Measurements from ENCODE around the gene BDKRB2.
A peak's percentile ranks its signal among the peaks of the same experiment; 100 is the strongest.

The BDKRB2 gene

GRCh38 chr14:96201157-96201556 is 3.5 kb upstream of the BDKRB2 start:
- no peaks in the 10 kb centered on the region for H3K36me3 ChIP-seq (ENCODE audit: control insufficient read depth in 2 of 2, insufficient read depth in 2 of 2, low read length in 2 of 2)
- no peaks in the 10 kb centered on the region for H3K27me3 ChIP-seq (ENCODE audit: control insufficient read depth in 2 of 2, insufficient read depth in 2 of 2, low read length in 2 of 2)
- H3K4me1 ChIP-seq (ENCODE audit: control insufficient read depth in 2 of 2, insufficient read depth in 2 of 2, low read length in 2 of 2) = peaks cover 16 to 23% of the 10 kb centered on the region in 2 donors
- H3K9me3 ChIP-seq (ENCODE audit: control insufficient read depth in 2 of 2, low read length in 2 of 2) = no peaks in the 10 kb centered on the region
- H3K4me3 ChIP-seq (ENCODE audit: low read length in 2 of 2) = no peak overlapping the region
- no peak overlapping the region for H3K27ac ChIP-seq (ENCODE audit: low read depth in 2 of 2, low read length in 2 of 2)
- no peak overlapping the region for H3K9ac ChIP-seq (ENCODE audit: low read depth in 1 of 2, low read length in 2 of 2)

DNA sequence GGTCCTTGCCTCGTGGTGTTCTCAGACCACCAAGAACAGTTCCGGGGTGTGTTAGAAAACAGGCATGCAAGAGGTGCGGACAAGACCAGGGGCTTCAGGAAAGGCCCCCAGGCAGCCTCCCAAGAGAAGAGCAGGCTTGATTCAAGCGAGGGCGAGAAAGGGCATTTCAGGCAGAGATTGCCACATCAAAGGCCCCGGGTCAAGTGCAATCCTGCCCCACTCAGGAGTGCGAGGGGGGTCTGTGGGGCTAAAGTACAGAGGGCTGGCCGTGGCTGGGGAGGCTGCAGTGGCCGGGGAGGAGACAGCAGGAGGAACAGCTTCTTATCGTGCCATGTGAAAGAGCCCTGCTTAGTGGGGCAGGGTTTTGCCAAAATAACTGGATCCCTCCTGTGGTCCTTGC is 2.7 kb upstream of the BDKRB2 start:
- no peak overlapping the region for H3K9ac ChIP-seq (ENCODE audit: low read depth in 1 of 2, low read length in 2 of 2)
- no peaks in the 10 kb centered on the region for H3K36me3 ChIP-seq (ENCODE audit: control insufficient read depth in 2 of 2, insufficient read depth in 2 of 2, low read length in 2 of 2)
- no peaks in the 10 kb centered on the region for H3K9me3 ChIP-seq (ENCODE audit: control insufficient read depth in 2 of 2, low read length in 2 of 2)
- no peak overlapping the region for H3K4me3 ChIP-seq (ENCODE audit: low read length in 2 of 2)
- no peaks in the 10 kb centered on the region for H3K27me3 ChIP-seq (ENCODE audit: control insufficient read depth in 2 of 2, insufficient read depth in 2 of 2, low read length in 2 of 2)
- peaks cover 22 to 30% of the 10 kb centered on the region in 2 donors for H3K4me1 ChIP-seq (ENCODE audit: control insufficient read depth in 2 of 2, insufficient read depth in 2 of 2, low read length in 2 of 2)
- H3K27ac ChIP-seq (ENCODE audit: low read depth in 2 of 2, low read length in 2 of 2) = no peak overlapping the region

GRCh38 chr14:96202441-96203094 is 2.1 kb upstream of the BDKRB2 start:
- Histone ChIP-seq H3K27me3 (ENCODE audit: control insufficient read depth in 2 of 2, insufficient read depth in 2 of 2, low read length in 2 of 2) (no peaks in the 10 kb centered on the region), H3K27ac (ENCODE audit: low read depth in 2 of 2, low read length in 2 of 2) (no peak overlapping the region), H3K4me3 (ENCODE audit: low read length in 2 of 2) (no peak overlapping the region), H3K36me3 (ENCODE audit: control insufficient read depth in 2 of 2, insufficient read depth in 2 of 2, low read length in 2 of 2) (no peaks in the 10 kb centered on the region), H3K9ac (ENCODE audit: low read depth in 1 of 2, low read length in 2 of 2) (no peak overlapping the region), H3K4me1 (ENCODE audit: control insufficient read depth in 2 of 2, insufficient read depth in 2 of 2, low read length in 2 of 2) (peaks cover 22 to 30% of the 10 kb centered on the region in 2 donors), H3K9me3 (ENCODE audit: control insufficient read depth in 2 of 2, low read length in 2 of 2) (no peaks in the 10 kb centered on the region)

DNA sequence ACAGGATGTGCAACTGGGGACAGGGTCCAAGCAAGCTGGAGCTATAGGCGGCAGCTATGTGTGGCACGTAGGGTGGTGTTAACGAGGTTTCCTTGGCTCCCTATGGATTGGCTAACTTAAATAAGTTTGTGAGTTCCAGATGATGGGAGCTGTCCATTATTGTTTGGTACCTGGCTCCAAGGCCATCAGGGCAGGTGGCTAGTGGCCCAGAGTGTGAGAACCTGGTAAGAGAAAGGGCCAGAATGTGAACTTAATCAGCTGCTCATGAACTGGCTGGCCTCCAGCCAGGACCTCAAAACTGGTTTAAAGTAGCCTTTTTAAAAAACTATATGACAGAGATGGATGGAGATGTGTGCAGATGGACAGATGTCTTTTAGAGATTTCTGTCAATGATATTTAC is 1.5 kb upstream of the BDKRB2 start:
- Histone ChIP-seq H3K27me3 (ENCODE audit: control insufficient read depth in 2 of 2, insufficient read depth in 2 of 2, low read length in 2 of 2) (no peaks in the 10 kb centered on the region), H3K9ac (ENCODE audit: low read depth in 1 of 2, low read length in 2 of 2) (no peak overlapping the region), H3K4me3 (ENCODE audit: low read length in 2 of 2) (no peak overlapping the region), H3K4me1 (ENCODE audit: control insufficient read depth in 2 of 2, insufficient read depth in 2 of 2, low read length in 2 of 2) (peaks cover 20 to 30% of the 10 kb centered on the region in 2 donors), H3K27ac (ENCODE audit: low read depth in 2 of 2, low read length in 2 of 2) (no peak overlapping the region), H3K36me3 (ENCODE audit: control insufficient read depth in 2 of 2, insufficient read depth in 2 of 2, low read length in 2 of 2) (no peaks in the 10 kb centered on the region), H3K9me3 (ENCODE audit: control insufficient read depth in 2 of 2, low read length in 2 of 2) (no peaks in the 10 kb centered on the region)

- peak overlapping the region; percentile 89 to 91 for H3K9ac ChIP-seq (ENCODE audit: low read depth in 1 of 2, low read length in 2 of 2)
- H3K27ac ChIP-seq (ENCODE audit: low read depth in 2 of 2, low read length in 2 of 2) = peak overlapping the region; percentile 85 to 86
- H3K4me1 ChIP-seq (ENCODE audit: control insufficient read depth in 2 of 2, insufficient read depth in 2 of 2, low read length in 2 of 2) = peaks cover 19 to 28% of the 10 kb centered on the region in 2 donors
- H3K4me3 ChIP-seq (ENCODE audit: low read length in 2 of 2) = peak overlapping the region in 1 of 2 donors; percentile 81
- no peaks in the 10 kb centered on the region for H3K27me3 ChIP-seq (ENCODE audit: control insufficient read depth in 2 of 2, insufficient read depth in 2 of 2, low read length in 2 of 2)
- H3K36me3 ChIP-seq (ENCODE audit: control insufficient read depth in 2 of 2, insufficient read depth in 2 of 2, low read length in 2 of 2) = peaks cover 0 to 2% of the 10 kb centered on the region in 2 donors
- H3K9me3 ChIP-seq (ENCODE audit: control insufficient read depth in 2 of 2, low read length in 2 of 2) = no peaks in the 10 kb centered on the region
These were observed 1.0 kb upstream of the BDKRB2 start for GRCh38 chr14:96203635-96204034.

- no peaks in the 10 kb centered on the region for H3K9me3 ChIP-seq (ENCODE audit: control insufficient read depth in 2 of 2, low read length in 2 of 2)
- H3K9ac ChIP-seq (ENCODE audit: low read depth in 1 of 2, low read length in 2 of 2) = peak overlapping the region; percentile 89 to 91
- peak overlapping the region; percentile 85 to 86 for H3K27ac ChIP-seq (ENCODE audit: low read depth in 2 of 2, low read length in 2 of 2)
- peaks cover 19 to 26% of the 10 kb centered on the region in 2 donors for H3K4me1 ChIP-seq (ENCODE audit: control insufficient read depth in 2 of 2, insufficient read depth in 2 of 2, low read length in 2 of 2)
- H3K4me3 ChIP-seq (ENCODE audit: low read length in 2 of 2) = peak overlapping the region; percentile 62 to 81
- no peaks in the 10 kb centered on the region for H3K27me3 ChIP-seq (ENCODE audit: control insufficient read depth in 2 of 2, insufficient read depth in 2 of 2, low read length in 2 of 2)
- peaks cover 0 to 3% of the 10 kb centered on the region in 2 donors for H3K36me3 ChIP-seq (ENCODE audit: control insufficient read depth in 2 of 2, insufficient read depth in 2 of 2, low read length in 2 of 2)
These were observed 679 bp downstream of the BDKRB2 start for GRCh38 chr14:96205059-96205977.

DNA sequence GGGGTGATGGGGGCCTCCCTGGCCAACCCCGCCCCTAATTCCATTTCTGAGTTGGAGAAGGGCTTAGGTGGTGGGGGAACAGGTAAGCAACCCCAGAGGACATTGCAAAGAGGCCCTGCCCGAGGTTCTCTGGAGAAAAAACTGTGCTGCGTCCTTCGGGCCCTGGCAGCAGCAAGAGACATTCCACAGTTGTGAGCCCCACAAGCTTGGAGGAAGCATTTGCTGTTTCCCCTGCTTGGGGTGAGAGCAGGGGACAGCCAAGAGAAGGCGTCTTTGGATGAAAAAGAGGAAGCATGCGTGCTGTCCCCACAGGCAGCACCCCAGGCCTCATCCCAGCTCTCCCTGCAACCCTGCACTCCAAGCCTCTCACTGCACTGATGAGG is 1.3 kb downstream of the BDKRB2 start:
- H3K4me1 ChIP-seq (ENCODE audit: control insufficient read depth in 2 of 2, insufficient read depth in 2 of 2, low read length in 2 of 2) = peaks cover 19 to 26% of the 10 kb centered on the region in 2 donors
- peak overlapping the region; percentile 52 to 89 for H3K9ac ChIP-seq (ENCODE audit: low read depth in 1 of 2, low read length in 2 of 2)
- H3K27me3 ChIP-seq (ENCODE audit: control insufficient read depth in 2 of 2, insufficient read depth in 2 of 2, low read length in 2 of 2) = no peaks in the 10 kb centered on the region
- H3K4me3 ChIP-seq (ENCODE audit: low read length in 2 of 2) = peak overlapping the region; percentile 62 to 81
- peaks cover 0 to 3% of the 10 kb centered on the region in 2 donors for H3K36me3 ChIP-seq (ENCODE audit: control insufficient read depth in 2 of 2, insufficient read depth in 2 of 2, low read length in 2 of 2)
- no peaks in the 10 kb centered on the region for H3K9me3 ChIP-seq (ENCODE audit: control insufficient read depth in 2 of 2, low read length in 2 of 2)
- H3K27ac ChIP-seq (ENCODE audit: low read depth in 2 of 2, low read length in 2 of 2) = peak overlapping the region; percentile 85 to 86

DNA sequence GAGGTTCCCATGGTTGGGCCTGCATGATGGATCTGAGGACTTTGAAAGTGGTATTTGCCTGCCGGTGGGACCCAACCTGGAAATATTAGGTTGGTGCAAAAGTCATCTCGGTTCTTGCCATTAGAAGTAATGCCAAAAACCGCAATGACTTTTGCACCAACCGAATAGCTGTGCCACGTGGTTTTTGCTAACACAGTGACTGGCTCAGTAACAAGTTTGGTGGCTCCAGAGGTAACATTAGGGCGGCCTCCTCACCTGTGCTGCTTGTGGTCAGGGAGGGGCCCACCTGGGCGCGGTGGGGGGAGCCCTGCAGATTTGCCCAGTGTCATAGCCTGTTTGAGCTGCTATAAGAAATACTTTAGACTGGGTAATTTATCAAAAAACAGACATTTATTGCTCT is 1.8 kb downstream of the BDKRB2 start:
- H3K4me1 ChIP-seq (ENCODE audit: control insufficient read depth in 2 of 2, insufficient read depth in 2 of 2, low read length in 2 of 2) = peaks cover 19 to 26% of the 10 kb centered on the region in 2 donors
- H3K27me3 ChIP-seq (ENCODE audit: control insufficient read depth in 2 of 2, insufficient read depth in 2 of 2, low read length in 2 of 2) = no peaks in the 10 kb centered on the region
- H3K36me3 ChIP-seq (ENCODE audit: control insufficient read depth in 2 of 2, insufficient read depth in 2 of 2, low read length in 2 of 2) = peaks cover 0 to 3% of the 10 kb centered on the region in 2 donors
- no peaks in the 10 kb centered on the region for H3K9me3 ChIP-seq (ENCODE audit: control insufficient read depth in 2 of 2, low read length in 2 of 2)
- H3K9ac ChIP-seq (ENCODE audit: low read depth in 1 of 2, low read length in 2 of 2) = peak overlapping the region; percentile 52 to 89
- peak overlapping the region; percentile 62 to 81 for H3K4me3 ChIP-seq (ENCODE audit: low read length in 2 of 2)
- peak overlapping the region; percentile 85 to 86 for H3K27ac ChIP-seq (ENCODE audit: low read depth in 2 of 2, low read length in 2 of 2)

DNA sequence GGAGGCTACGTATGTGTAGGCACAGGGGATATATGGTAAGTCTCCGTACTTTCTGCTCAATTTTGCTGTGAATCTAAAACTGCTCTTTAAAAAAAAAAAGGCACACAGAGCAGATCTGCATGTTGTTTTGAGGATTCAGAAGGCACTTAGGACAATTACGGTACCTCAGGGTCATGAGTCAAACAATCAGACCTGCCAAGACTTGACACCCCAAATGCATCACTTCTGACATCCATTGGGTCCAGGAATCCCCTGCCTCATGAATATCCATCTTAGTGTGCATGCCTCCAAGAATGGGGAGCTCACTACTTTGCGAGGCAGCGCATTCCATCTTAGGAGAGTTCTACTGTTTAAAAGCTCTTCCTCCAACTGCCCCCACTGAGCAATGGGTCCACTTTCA is 3.0 kb downstream of the BDKRB2 start:
- H3K9ac ChIP-seq (ENCODE audit: low read depth in 1 of 2, low read length in 2 of 2) = no peak overlapping the region
- H3K27me3 ChIP-seq (ENCODE audit: control insufficient read depth in 2 of 2, insufficient read depth in 2 of 2, low read length in 2 of 2) = no peaks in the 10 kb centered on the region
- H3K4me1 ChIP-seq (ENCODE audit: control insufficient read depth in 2 of 2, insufficient read depth in 2 of 2, low read length in 2 of 2) = peaks cover 19 to 26% of the 10 kb centered on the region in 2 donors
- no peak overlapping the region for H3K27ac ChIP-seq (ENCODE audit: low read depth in 2 of 2, low read length in 2 of 2)
- no peaks in the 10 kb centered on the region for H3K9me3 ChIP-seq (ENCODE audit: control insufficient read depth in 2 of 2, low read length in 2 of 2)
- H3K36me3 ChIP-seq (ENCODE audit: control insufficient read depth in 2 of 2, insufficient read depth in 2 of 2, low read length in 2 of 2) = peaks cover 0 to 3% of the 10 kb centered on the region in 2 donors
- H3K4me3 ChIP-seq (ENCODE audit: low read length in 2 of 2) = peak overlapping the region in 1 of 2 donors; percentile 41

DNA sequence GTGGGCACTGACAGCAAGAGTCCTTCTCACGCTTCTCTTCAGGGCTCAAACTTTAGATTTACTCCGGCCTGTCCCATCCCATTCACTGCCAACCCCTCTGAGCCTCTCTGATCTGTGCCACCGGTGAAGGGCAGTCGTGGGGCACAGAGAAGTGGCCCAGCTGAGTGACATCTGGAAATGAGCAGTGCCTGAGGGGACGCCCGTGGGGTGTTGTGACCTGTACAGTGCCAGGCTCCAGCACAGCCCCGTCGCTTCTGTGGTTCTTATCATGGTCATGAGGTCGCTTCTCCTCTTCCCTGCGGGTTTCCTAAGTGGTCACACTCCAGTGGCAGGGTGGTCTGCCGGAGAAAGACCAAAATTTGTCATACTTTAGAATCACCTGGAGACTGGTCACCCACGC is 4.1 kb downstream of the BDKRB2 start:
- H3K27me3 ChIP-seq (ENCODE audit: control insufficient read depth in 2 of 2, insufficient read depth in 2 of 2, low read length in 2 of 2) = no peaks in the 10 kb centered on the region
- no peak overlapping the region for H3K9ac ChIP-seq (ENCODE audit: low read depth in 1 of 2, low read length in 2 of 2)
- no peak overlapping the region for H3K4me3 ChIP-seq (ENCODE audit: low read length in 2 of 2)
- H3K36me3 ChIP-seq (ENCODE audit: control insufficient read depth in 2 of 2, insufficient read depth in 2 of 2, low read length in 2 of 2) = peaks cover 0 to 3% of the 10 kb centered on the region in 2 donors
- no peak overlapping the region for H3K27ac ChIP-seq (ENCODE audit: low read depth in 2 of 2, low read length in 2 of 2)
- peaks cover 18 to 23% of the 10 kb centered on the region in 2 donors for H3K4me1 ChIP-seq (ENCODE audit: control insufficient read depth in 2 of 2, insufficient read depth in 2 of 2, low read length in 2 of 2)
- H3K9me3 ChIP-seq (ENCODE audit: control insufficient read depth in 2 of 2, low read length in 2 of 2) = no peaks in the 10 kb centered on the region

Measured in mucosa of rectum (tissue), 2 donors.